Left renal cortex interstitium (tissue), 4 donors: Measurements from ENCODE around the gene PLEKHA4. TPM values are rescaled to one million over a fixed set of nuclear protein-coding genes. Genes with fewer than 3 reads are reported as not detected.
"Not testable (repeated sequence)": the region's sequence is repeated elsewhere in the genome, so short reads cannot be mapped to it uniquely, and the experiment has no call there.

ENCODE experiments used
- DNase-seq, 4 donors: peaks; one replicate each; pipeline ENCODE4 v3.0.0-alpha.2; 2013; ENCODE audit warnings: low read depth in 4 of 4, low spot score in 2 of 4, missing footprints in 1 of 4
- polyA plus RNA-seq, 4 donors: library from polyadenylated mRNA; unstranded; fragments of 120-200 nt; gene quantifications; one replicate each; pipeline ENCODE4 v1.2.1, GENCODE V29; 2013; ENCODE audit not compliant: insufficient read length in 4 of 4

The PLEKHA4 gene
- polyA plus RNA-seq, 4 donors = 17.9 to 33.8 (median 27.1) TPM

GRCh38 chr19:48867123-48867745, 1.2 kb downstream of the PLEKHA4 start:
- DNase-seq = no peak

- no peak for DNase-seq
Measured at GRCh38 chr19:48866692-48867091, 1.7 kb downstream of the PLEKHA4 start.

- DNase-seq = no peak
Measured at GRCh38 chr19:48862827-48863226, 5.6 kb downstream of the PLEKHA4 start.

GRCh38 chr19:48861313-48861712, 7.1 kb downstream of the PLEKHA4 start:
- no peak for DNase-seq

GRCh38 chr19:48859711-48860572, 8.5 kb downstream of the PLEKHA4 start:
- DNase-seq = no peak

GRCh38 chr19:48858984-48859710, 9.3 kb downstream of the PLEKHA4 start:
- DNase-seq = no peak

GRCh38 chr19:48856921-48857320, 11.5 kb downstream of the PLEKHA4 start:
- DNase-seq = no peak

- DNase-seq = no peak
Measured at GRCh38 chr19:48854103-48854502, 14.3 kb downstream of the PLEKHA4 start.

GRCh38 chr19:48853483-48853882, 14.9 kb downstream of the PLEKHA4 start:
- no peak for DNase-seq

GRCh38 chr19:48852292-48852691, 16.1 kb downstream of the PLEKHA4 start:
- no peak for DNase-seq

- DNase-seq = not testable (repeated sequence)
Measured at GRCh38 chr19:48846659-48847058, 21.8 kb downstream of the PLEKHA4 start.

GRCh38 chr19:48845384-48845783, 23.0 kb downstream of the PLEKHA4 start:
- no peak for DNase-seq

GRCh38 chr19:48844472-48844871, 23.9 kb downstream of the PLEKHA4 start:
- no peak for DNase-seq

GRCh38 chr19:48842789-48843162, 25.6 kb downstream of the PLEKHA4 start:
- DNase-seq = peak in 2 of 4 donors; percentile 43 to 60

GRCh38 chr19:48841571-48841970, 26.8 kb downstream of the PLEKHA4 start:
- no peak for DNase-seq

- no peak for DNase-seq
Measured at GRCh38 chr19:48841047-48841446, 27.4 kb downstream of the PLEKHA4 start.

GRCh38 chr19:48837687-48838086, 30.7 kb downstream of the PLEKHA4 start:
- DNase-seq = no peak

GRCh38 chr19:48837051-48837524, 31.3 kb downstream of the PLEKHA4 start:
- peak; percentile 61 to 66 (median 65) for DNase-seq

- DNase-seq = peak in 3 of 4 donors; percentile 42 to 49 (median 49)
Measured at GRCh38 chr19:48836089-48837017, 32.1 kb downstream of the PLEKHA4 start, which contains the start of gene HSD17B14. HSD17B14 (minus strand) TSS chr19:48836491; CDS start chr19:48836411, 80 bp downstream.

- DNase-seq = peak; percentile 58 to 81 (median 71)
Measured at GRCh38 chr19:48835734-48836088, 32.7 kb downstream of the PLEKHA4 start.
